Stimulated activated CD8-positive, alpha-beta memory T cell treated with anti-CD3 and anti-CD28 coated beads, Interleukin-12 subunit alpha, Interleukin-12 subunit beta, amount 100 ng/mL, for 4 hours (primary cell): ENCODE results near the gene KCNQ1.

Experiments
- DNase-seq: peaks from one replicate; pipeline ENCODE4 v3.0.0-alpha.2; 2020; ENCODE audit warnings: low read depth

Gene KCNQ1

GRCh38 chr11:2732940-2733628 lies 288.3 kb downstream of the KCNQ1 start:
- DNase-seq = no peak

GRCh38 chr11:2734181-2735052 lies 289.6 kb downstream of the KCNQ1 start:
- no peak for DNase-seq

GRCh38 chr11:2735053-2735589 lies 290.3 kb downstream of the KCNQ1 start:
- no peak for DNase-seq

GRCh38 chr11:2736577-2737225 lies 291.9 kb downstream of the KCNQ1 start:
- no peak for DNase-seq

GRCh38 chr11:2737226-2737590 lies 292.4 kb downstream of the KCNQ1 start:
- no peak for DNase-seq

- no peak for DNase-seq
These were observed 293.1 kb downstream of the KCNQ1 start for GRCh38 chr11:2737866-2738265.

- DNase-seq = no peak
These were observed 294.0 kb downstream of the KCNQ1 start for GRCh38 chr11:2738551-2739431.

GRCh38 chr11:2739531-2740274 lies 294.9 kb downstream of the KCNQ1 start:
- no peak for DNase-seq

GRCh38 chr11:2740275-2740940 lies 295.6 kb downstream of the KCNQ1 start:
- DNase-seq = no peak

- no peak for DNase-seq
These were observed 296.2 kb downstream of the KCNQ1 start for GRCh38 chr11:2741006-2741376.

- no peak for DNase-seq
These were observed 296.7 kb downstream of the KCNQ1 start for GRCh38 chr11:2741377-2742131.

GRCh38 chr11:2742201-2742600 lies 297.4 kb downstream of the KCNQ1 start:
- DNase-seq = no peak

GRCh38 chr11:2742611-2743426 lies 298.0 kb downstream of the KCNQ1 start:
- no peak for DNase-seq

- no peak for DNase-seq
These were observed 298.8 kb downstream of the KCNQ1 start for GRCh38 chr11:2743427-2744110.

GRCh38 chr11:2744166-2744565 lies 299.4 kb downstream of the KCNQ1 start:
- DNase-seq = no peak

GRCh38 chr11:2745511-2745910 lies 300.7 kb downstream of the KCNQ1 start:
- no peak for DNase-seq

- DNase-seq = no peak
These were observed 301.8 kb downstream of the KCNQ1 start for GRCh38 chr11:2746401-2747247.
